Astrocyte of the spinal cord (primary cell): ENCODE measurements around the gene KRTAP4-4.
"Not testable (repeated sequence)": the region's sequence is repeated elsewhere in the genome, so short reads cannot be mapped to it uniquely, and the experiment has no call there.

Source experiments
- DNase-seq: peaks from one replicate; pipeline ENCODE4 v3.0.0; 2011; ENCODE audit warnings: low read depth, low spot score
- H3K4me3 ChIP-seq: 2 replicates; pipeline ENCODE4 v1.5.1; 2011; ENCODE audit warnings: low read depth, mild to moderate bottlenecking, low read length, moderate library complexity
- in situ Hi-C: cut with HindIII; loops from 2 replicates; pipeline ENCODE4 v1.10.0; 2017; ENCODE audit warnings: low sequenced_read_pairs
- TF ChIP-seq, protein P1 (sequence below): IDR thresholded peaks from 2 replicates; pipeline ENCODE4 v1.5.1; 2012; ENCODE audit warnings: low read depth, mild to moderate bottlenecking, low read length, inconsistent platforms

KRTAP4-4 gene

DNA sequence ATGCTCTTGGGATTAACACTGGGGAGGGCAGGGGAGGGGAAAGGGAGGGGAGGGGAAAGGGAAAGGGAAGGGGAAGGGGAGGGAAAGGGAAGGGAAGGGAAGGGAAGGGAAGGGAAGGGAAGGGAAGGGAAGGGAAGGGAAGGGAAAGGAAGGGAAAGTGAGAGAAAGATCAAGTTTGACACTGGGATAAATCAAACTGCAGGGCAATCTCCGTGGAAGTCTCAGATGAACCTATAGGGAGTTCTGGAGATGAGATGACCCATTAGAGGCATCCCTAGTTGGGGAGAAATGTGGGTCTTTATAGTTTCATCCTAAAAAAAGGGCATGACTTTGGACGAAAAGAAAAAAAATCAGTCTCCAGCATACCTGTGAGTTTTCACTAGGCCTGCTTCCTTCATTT, 38.8 kb downstream of the KRTAP4-4 start:
- TF ChIP-seq, protein P1, sequence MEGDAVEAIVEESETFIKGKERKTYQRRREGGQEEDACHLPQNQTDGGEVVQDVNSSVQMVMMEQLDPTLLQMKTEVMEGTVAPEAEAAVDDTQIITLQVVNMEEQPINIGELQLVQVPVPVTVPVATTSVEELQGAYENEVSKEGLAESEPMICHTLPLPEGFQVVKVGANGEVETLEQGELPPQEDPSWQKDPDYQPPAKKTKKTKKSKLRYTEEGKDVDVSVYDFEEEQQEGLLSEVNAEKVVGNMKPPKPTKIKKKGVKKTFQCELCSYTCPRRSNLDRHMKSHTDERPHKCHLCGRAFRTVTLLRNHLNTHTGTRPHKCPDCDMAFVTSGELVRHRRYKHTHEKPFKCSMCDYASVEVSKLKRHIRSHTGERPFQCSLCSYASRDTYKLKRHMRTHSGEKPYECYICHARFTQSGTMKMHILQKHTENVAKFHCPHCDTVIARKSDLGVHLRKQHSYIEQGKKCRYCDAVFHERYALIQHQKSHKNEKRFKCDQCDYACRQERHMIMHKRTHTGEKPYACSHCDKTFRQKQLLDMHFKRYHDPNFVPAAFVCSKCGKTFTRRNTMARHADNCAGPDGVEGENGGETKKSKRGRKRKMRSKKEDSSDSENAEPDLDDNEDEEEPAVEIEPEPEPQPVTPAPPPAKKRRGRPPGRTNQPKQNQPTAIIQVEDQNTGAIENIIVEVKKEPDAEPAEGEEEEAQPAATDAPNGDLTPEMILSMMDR: no peak
- no peak for DNase-seq
- in situ Hi-C loops: no loop called here
- no peak overlapping the region for H3K4me3 ChIP-seq

- DNase-seq, in situ Hi-C loops, H3K4me3 ChIP-seq: not testable (repeated sequence)
Measured at GRCh38 chr17:41119696-41120690, 40.6 kb downstream of the KRTAP4-4 start.

- DNase-seq: no peak
- in situ Hi-C loops: no loop called here
- TF ChIP-seq, protein P1: no peak
- H3K4me3 ChIP-seq: no peak overlapping the region
Measured at GRCh38 chr17:41118721-41119120, 41.8 kb downstream of the KRTAP4-4 start.

DNA sequence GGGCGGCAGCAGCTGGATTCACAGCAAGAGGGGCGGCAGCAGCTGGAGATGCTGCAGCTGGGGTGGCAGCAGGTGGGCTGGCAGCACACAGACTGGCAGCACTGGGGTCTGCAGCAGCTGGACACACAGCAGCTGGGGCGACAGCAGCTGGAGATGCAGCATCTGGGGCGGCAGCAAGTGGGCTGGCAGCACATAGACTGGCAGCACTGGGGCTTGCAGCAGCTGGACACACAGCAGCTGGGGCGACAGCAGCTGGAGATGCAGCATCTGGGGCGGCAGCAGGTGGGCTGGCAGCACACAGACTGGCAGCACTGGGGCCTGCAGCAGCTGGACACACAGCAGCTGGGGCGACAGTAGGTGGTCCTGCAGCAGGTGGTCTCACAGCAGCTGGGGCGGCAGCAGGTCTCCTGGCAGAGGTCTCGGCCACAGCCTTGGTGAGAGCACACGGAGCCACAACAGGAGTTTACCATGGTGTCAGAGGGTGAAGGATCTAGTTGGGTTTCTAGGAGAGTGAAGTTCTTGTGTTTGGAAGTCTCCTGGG, 42.6 kb downstream of the KRTAP4-4 start, which contains the start of gene KRTAP4-11:
Gene KRTAP4-11, minus strand, starts transcription at position 528 of the 541 bp plus-strand sequence. Its CDS starts 58 bp downstream, at position 470.
- DNase-seq, in situ Hi-C loops, H3K4me3 ChIP-seq: not testable (repeated sequence)

GRCh38 chr17:41116297-41116696, 44.3 kb downstream of the KRTAP4-4 start:
- TF ChIP-seq, protein P1: no peak
- in situ Hi-C loops: no loop called here
- no peak overlapping the region for H3K4me3 ChIP-seq
- DNase-seq: no peak

- DNase-seq: no peak
- in situ Hi-C loops: no loop called here
- no peak overlapping the region for H3K4me3 ChIP-seq
- TF ChIP-seq, protein P1: no peak
Measured at GRCh38 chr17:41111151-41111885, 49.2 kb downstream of the KRTAP4-4 start.
